ENCODE measurements around the gene ZFP90.
"Not testable (repeated sequence)": the region's sequence is repeated elsewhere in the genome, so short reads cannot be mapped to it uniquely, and the experiment has no call there.

The ZFP90 gene

GRCh38 chr16:68493412-68494070 is 45.5 kb upstream of the ZFP90 start:
- H3K27ac ChIP-seq = no peak overlapping the region
- TF ChIP-seq CTCF (conservative IDR thresholded peaks at IDR 0.05) = no peak

- not testable (repeated sequence) for H3K27ac ChIP-seq
Observed at GRCh38 chr16:68494261-68494660, 44.8 kb upstream of the ZFP90 start.

GRCh38 chr16:68496689-68497088 is 42.4 kb upstream of the ZFP90 start:
- no peak for TF ChIP-seq CTCF (conservative IDR thresholded peaks at IDR 0.05)
- no peak overlapping the region for H3K27ac ChIP-seq

- no peak for TF ChIP-seq CTCF (conservative IDR thresholded peaks at IDR 0.05)
- H3K27ac ChIP-seq = no peak overlapping the region
Observed at GRCh38 chr16:68499006-68499405, 40.1 kb upstream of the ZFP90 start.

- no peak for TF ChIP-seq CTCF (conservative IDR thresholded peaks at IDR 0.05)
- H3K27ac ChIP-seq = no peak overlapping the region
Observed at GRCh38 chr16:68503334-68503733, 35.8 kb upstream of the ZFP90 start.

GRCh38 chr16:68504066-68504465 is 35.0 kb upstream of the ZFP90 start:
- no peak for TF ChIP-seq CTCF (conservative IDR thresholded peaks at IDR 0.05)

GRCh38 chr16:68506331-68507053 is 32.6 kb upstream of the ZFP90 start:
- H3K27ac ChIP-seq = no peak overlapping the region
- no peak for TF ChIP-seq CTCF (conservative IDR thresholded peaks at IDR 0.05)

More at GRCh38 chr16:68504066-68504465, 35.0 kb upstream of the ZFP90 start:
- no peak overlapping the region for H3K27ac ChIP-seq

GRCh38 chr16:68508013-68508412 is 31.1 kb upstream of the ZFP90 start:
- TF ChIP-seq CTCF (conservative IDR thresholded peaks at IDR 0.05) = no peak
- H3K27ac ChIP-seq = no peak overlapping the region
